SJCRH30 (cell line): ENCODE data around the gene MAGEA4. TPM values are rescaled to one million over a fixed set of nuclear protein-coding genes. Genes with fewer than 3 reads are reported as not detected.

Experiments
- DNase-seq, 2 experiments: peaks; one replicate each; pipeline ENCODE4 v3.0.0-alpha.2; 2015 to 2020
- H3K27ac ChIP-seq: fragments of 250-450 bp; sonication (Bioruptor Pico); 2 replicates; pipeline ENCODE4 v1.5.1; 2020; ENCODE audit warnings: mild to moderate bottlenecking, moderate library complexity
- H3K27me3 ChIP-seq: fragments of 250-450 bp; sonication (Bioruptor Pico); 2 replicates; pipeline ENCODE4 v1.5.1; 2020; ENCODE audit warnings: mild to moderate bottlenecking, moderate library complexity
- H3K36me3 ChIP-seq: fragments of 250-450 bp; sonication (Bioruptor Pico); 2 replicates; pipeline ENCODE4 v1.5.1; 2020; ENCODE audit warnings: mild to moderate bottlenecking, moderate library complexity
- H3K4me1 ChIP-seq: fragments of 250-450 bp; sonication (Bioruptor Pico); 2 replicates; pipeline ENCODE4 v1.5.1; 2020; ENCODE audit warnings: mild to moderate bottlenecking, moderate library complexity
- H3K4me3 ChIP-seq: fragments of 250-450 bp; sonication (Bioruptor Pico); 2 replicates; pipeline ENCODE4 v1.5.1; 2020; ENCODE audit warnings: mild to moderate bottlenecking, moderate library complexity
- H3K9me3 ChIP-seq: fragments of 250-450 bp; sonication (Bioruptor Pico); replicated peaks from 2 replicates; pipeline ENCODE4 v1.5.1; 2020; ENCODE audit warnings: mild to moderate bottlenecking, moderate library complexity
- total RNA-seq: library from RNA; depleted of rRNA; stranded (reverse); fragments of >200 nt; shearing (Covaris generic); gene quantifications from 2 replicates; pipeline ENCODE4 v1.2.3, GENCODE V29; 2014; rRNA removed

The MAGEA4 gene
- total RNA-seq, 1 experiment from 2014 or later, result not detected

DNA sequence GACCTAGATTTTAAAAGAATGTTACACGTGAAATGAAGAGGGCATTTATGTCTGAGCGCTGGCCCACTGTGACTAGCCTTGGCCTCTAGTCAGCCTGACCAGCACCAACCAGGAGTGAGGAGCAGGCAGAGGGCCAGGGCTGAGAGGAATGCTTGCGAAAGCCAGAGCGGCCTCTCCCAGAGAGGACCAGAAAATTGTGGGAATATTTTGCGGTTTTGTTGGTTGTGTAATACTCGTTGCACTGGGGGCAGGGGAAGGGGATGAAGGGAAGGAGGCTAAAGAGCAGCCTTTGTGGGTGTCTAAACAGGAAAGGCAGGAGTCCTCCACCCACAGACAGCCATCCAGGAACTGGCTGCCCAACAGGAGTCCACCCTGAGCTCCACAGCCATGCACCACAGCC, 58.0 kb downstream of the MAGEA4 start:
- no peak overlapping the region for H3K27ac ChIP-seq
- H3K27me3 ChIP-seq, result no peaks in the 10 kb centered on the region
- H3K4me1 ChIP-seq, result no peaks in the 10 kb centered on the region
- no peaks in the 10 kb centered on the region for H3K9me3 ChIP-seq
- no peak overlapping the region for H3K4me3 ChIP-seq
- DNase-seq, result peak in 1 of 2 experiments; percentile 1
- H3K36me3 ChIP-seq, result 0 out of 2 replicates have a peak, but pooled peaks cover 2% of the 10 kb centered on the region

- Histone ChIP-seq H3K9me3 (no peaks in the 10 kb centered on the region), H3K27me3 (no peaks in the 10 kb centered on the region), H3K27ac (no peak overlapping the region), H3K36me3 (0 out of 2 replicates have a peak, but pooled peaks cover 2% of the 10 kb centered on the region), H3K4me3 (peak overlapping the region; percentile 63), H3K4me1 (no peaks in the 10 kb centered on the region)
- no peak for DNase-seq
Observed at GRCh38 chrX:151973060-151973661, 60.5 kb downstream of the MAGEA4 start.

DNA sequence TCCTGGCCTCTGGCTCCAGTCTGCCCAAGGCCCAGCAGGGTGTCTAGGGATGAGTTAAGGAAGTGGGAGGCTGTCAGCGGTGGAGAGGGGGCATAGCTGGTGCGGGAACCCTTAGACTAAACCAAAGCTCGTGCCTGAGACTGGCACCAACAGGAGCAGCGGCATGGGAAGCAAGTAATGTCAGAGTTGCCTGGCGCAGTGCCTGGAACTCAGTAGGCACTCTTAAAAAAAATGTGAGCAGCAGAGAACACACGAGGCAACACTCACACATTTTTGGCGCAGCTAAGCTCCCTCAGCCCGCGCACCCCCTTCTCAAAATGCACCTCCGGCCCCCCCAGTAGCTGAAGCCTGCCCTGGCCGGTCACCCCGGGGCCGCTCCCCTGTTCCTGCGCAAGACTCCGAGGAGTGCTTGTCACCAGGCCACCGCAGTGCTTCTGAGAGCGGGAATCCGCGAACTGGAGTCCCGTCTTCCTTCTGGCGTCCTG, 61.2 kb downstream of the MAGEA4 start:
- Histone ChIP-seq H3K4me3 (peak overlapping the region; percentile 63), H3K27ac (no peak overlapping the region), H3K36me3 (no peaks in the 10 kb centered on the region), H3K27me3 (no peaks in the 10 kb centered on the region), H3K4me1 (no peaks in the 10 kb centered on the region), H3K9me3 (no peaks in the 10 kb centered on the region)
- peak; percentile 15 to 34 for DNase-seq

Other genes with a start within 250 kb of the MAGEA4 start
- not detected in 2 replicates for gene PRRG3, start 217.4 kb upstream of the MAGEA4 start, total RNA-seq
- gene FATE1, start 196.9 kb upstream of the MAGEA4 start, total RNA-seq, result 0.28 TPM in 1 of 2 replicates, not detected in the other
- not detected in 2 replicates for gene CNGA2, start 178.1 kb upstream of the MAGEA4 start, total RNA-seq
- gene GABRE, start 61.8 kb downstream of the MAGEA4 start, total RNA-seq, result 6.4 and 9.6 TPM in 2 replicates
- gene MAGEA10, start 225.7 kb downstream of the MAGEA4 start, total RNA-seq, result not detected in 2 replicates